WTC11 (cell line): ENCODE results near the gene TMEM115. TPM values are rescaled to one million over a fixed set of nuclear protein-coding genes. Genes with fewer than 3 reads are reported as not detected.

Source experiments
- ATAC-seq: fragments of 200-7000 bp; cut with Tn5 transposase; 2 replicates; pipeline ENCODE4 v1.10.0; 2021; ENCODE audit warnings: mild to moderate bottlenecking, moderate library complexity
- CTCF ChIA-PET: fragments of 300-600 bp; sonication (Branson Sonifier 250); formaldehyde crosslinking; loops from one replicate; lab custom pipeline; 2021; ENCODE audit warnings: antibody characterized with exemption; lab: Charles Lee
- POLR2A ChIA-PET: fragments of 350-600 bp; sonication (Branson Sonifier 250); formaldehyde crosslinking; loops from one replicate; lab custom pipeline; 2021; ENCODE audit warnings: antibody characterized with exemption; lab: Charles Lee
- DNase-seq: peaks from one replicate; pipeline ENCODE4 v3.0.0; 2021; ENCODE audit warnings: low spot score
- H3K27ac Mint-ChIP-seq: 2 replicates; pipeline ENCODE4 v1.8.0; 2021; ENCODE audit warnings: mixed read lengths
- H3K27me3 Mint-ChIP-seq: 2 replicates; pipeline ENCODE4 v1.8.0; 2021; ENCODE audit warnings: low read depth, mild to moderate bottlenecking, moderate library complexity, mixed read lengths
- H3K36me3 Mint-ChIP-seq: 2 replicates; pipeline ENCODE4 v1.8.0; 2021; ENCODE audit warnings: mixed read lengths
- H3K4me1 Mint-ChIP-seq: 2 replicates; pipeline ENCODE4 v1.8.0; 2022; ENCODE audit warnings: mixed read lengths
- H3K4me3 Mint-ChIP-seq: 2 replicates; pipeline ENCODE4 v1.8.0; 2021; ENCODE audit warnings: mild to moderate bottlenecking, moderate library complexity, mixed read lengths
- H3K9me3 Mint-ChIP-seq: 2 replicates; pipeline ENCODE4 v1.8.0; 2021; ENCODE audit warnings: mixed read lengths
- AR ChIP-seq: fragments of 250-450 bp; sonication (Bioruptor Pico); IDR thresholded peaks from 2 replicates; pipeline ENCODE4 v1.9.0; 2021; ENCODE audit warnings: mild to moderate bottlenecking
- ARID4B ChIP-seq: sonication (generic); formaldehyde crosslinking; IDR thresholded peaks from 2 replicates; pipeline ENCODE4 v1.8.0; 2023; ENCODE audit warnings: missing genetic modification reagents, mild to moderate bottlenecking, borderline replicate concordance
- ERG ChIP-seq: fragments of 250-450 bp; sonication (Bioruptor Pico); IDR thresholded peaks from 2 replicates; pipeline ENCODE4 v1.8.0; 2021; ENCODE audit warnings: mild to moderate bottlenecking
- ETV6 ChIP-seq: sonication (generic); formaldehyde crosslinking; IDR thresholded peaks from 2 replicates; pipeline ENCODE4 v1.8.1; 2022; ENCODE audit warnings: mild to moderate bottlenecking, missing genetic modification reagents
- FOXK1 ChIP-seq: sonication (generic); formaldehyde crosslinking; IDR thresholded peaks from 2 replicates; pipeline ENCODE4 v1.8.0; 2022; ENCODE audit warnings: mild to moderate bottlenecking, moderate library complexity, missing genetic modification reagents
- FOXP4 ChIP-seq: sonication (generic); formaldehyde crosslinking; IDR thresholded peaks from 2 replicates; pipeline ENCODE4 v1.8.0; 2022; ENCODE audit warnings: mild to moderate bottlenecking, missing genetic modification reagents
- MAX ChIP-seq: sonication (generic); formaldehyde crosslinking; IDR thresholded peaks from 2 replicates; pipeline ENCODE4 v1.8.0; 2022; ENCODE audit warnings: mild to moderate bottlenecking, missing genetic modification reagents
- NFYB ChIP-seq: sonication (generic); formaldehyde crosslinking; conservative IDR thresholded peaks from 2 replicates; pipeline ENCODE4 v1.8.0; 2022; ENCODE audit warnings: low read depth, missing genetic modification reagents
- PREB ChIP-seq: sonication (generic); formaldehyde crosslinking; IDR thresholded peaks from 2 replicates; pipeline ENCODE4 v1.8.1; 2022; ENCODE audit warnings: mild to moderate bottlenecking, missing genetic modification reagents, moderate library complexity, borderline replicate concordance
- RELA ChIP-seq: sonication (generic); formaldehyde crosslinking; IDR thresholded peaks from 2 replicates; pipeline ENCODE4 v1.8.1; 2022; ENCODE audit warnings: missing genetic modification reagents, mild to moderate bottlenecking, borderline replicate concordance
- SP1 ChIP-seq: sonication (generic); formaldehyde crosslinking; conservative IDR thresholded peaks from 2 replicates; pipeline ENCODE4 v1.8.1; 2022; ENCODE audit warnings: missing genetic modification reagents
- TEAD4 ChIP-seq: sonication (generic); formaldehyde crosslinking; IDR thresholded peaks from 2 replicates; pipeline ENCODE4 v1.8.0; 2022; ENCODE audit warnings: mild to moderate bottlenecking, missing genetic modification reagents
- TP53 ChIP-seq: sonication (generic); formaldehyde crosslinking; IDR thresholded peaks from 2 replicates; pipeline ENCODE4 v1.8.1; 2023; ENCODE audit warnings: mild to moderate bottlenecking, missing genetic modification reagents
- USF1 ChIP-seq: sonication (generic); formaldehyde crosslinking; IDR thresholded peaks from 2 replicates; pipeline ENCODE4 v1.8.0; 2022; ENCODE audit warnings: mild to moderate bottlenecking, missing genetic modification reagents
- USF2 ChIP-seq: sonication (generic); formaldehyde crosslinking; IDR thresholded peaks from 2 replicates; pipeline ENCODE4 v1.8.1; 2023; ENCODE audit warnings: mild to moderate bottlenecking, missing genetic modification reagents, moderate library complexity
- ZBTB43 ChIP-seq: sonication (generic); formaldehyde crosslinking; IDR thresholded peaks from 2 replicates; pipeline ENCODE4 v1.8.1; 2023; ENCODE audit warnings: mild to moderate bottlenecking, missing genetic modification reagents
- total RNA-seq: library from RNA; stranded (reverse); gene quantifications from 3 replicates; pipeline ENCODE4 v1.2.3, GENCODE V29; 2021

Gene TMEM115
- total RNA-seq, 1 experiment from 2014 or later, result 30.0 TPM

- no peak overlapping the region for H3K27ac Mint-ChIP-seq
- POLR2A ChIA-PET, result no interaction called here
- TF ChIP-seq TEAD4 (CRISPR knock-in tag) (no peak), TP53 (no peak), USF2 (no peak), ETV6 (no peak)
- TF ChIP-seq, all 79 proteins: peak for 0
- Mint-ChIP-seq H3K4me1 (peaks cover 35% of the 10 kb centered on the region), H3K9me3 (no peaks in the 10 kb centered on the region), H3K36me3 (peaks cover 12% of the 10 kb centered on the region), H3K4me3 (no peak overlapping the region; the same call in 1 of the 2 replicates), H3K27me3 (no peaks in the 10 kb centered on the region)
- DNase-seq, result no peak
- ATAC-seq, result no peak
- CTCF ChIA-PET, result interaction anchor here (0.7 to 5.5 kb wide), 8 partner anchors 12 to 287 kb away, joined by 3 to 95 read pairs (median 6); partner anchors contain the start of genes CISH, HYAL1, HYAL3 and IFRD2
Measured at GRCh38 chr3:50325113-50325480, 34.2 kb downstream of the TMEM115 start.

GRCh38 chr3:50324351-50325112 lies 34.8 kb downstream of the TMEM115 start:
- DNase-seq (peak; percentile 94), ATAC-seq (peak; percentile 23)
- H3K27me3 Mint-ChIP-seq, result no peaks in the 10 kb centered on the region
- ChIA-PET CTCF (interaction anchor here (0.6 to 5.5 kb wide), 13 partner anchors 12 to 287 kb away, joined by 3 to 95 read pairs (median 4); partner anchors contain the start of genes CISH, HYAL1, HYAL3 and IFRD2), POLR2A (no interaction called here)
- peaks cover 41% of the 10 kb centered on the region for H3K4me1 Mint-ChIP-seq
- no peaks in the 10 kb centered on the region for H3K9me3 Mint-ChIP-seq
- H3K36me3 Mint-ChIP-seq, result peaks cover 12% of the 10 kb centered on the region
- H3K4me3 Mint-ChIP-seq, result peak overlapping the region; percentile 22; the same call in 1 of the 2 replicates
- peak overlapping the region; percentile 45 for H3K27ac Mint-ChIP-seq
- TF ChIP-seq ARID4B (CRISPR knock-in tag) (0 out of 2 replicates have a peak, but pooled peaks have one; percentile 34), NFYB (CRISPR knock-in tag) (no peak), USF1 (0 out of 2 replicates have a peak, but pooled peaks have one; percentile 15), FOXP4 (CRISPR knock-in tag) (no peak), MAX (CRISPR knock-in tag) (0 out of 2 replicates have a peak, but pooled peaks have one; percentile 34), FOXK1 (no peak), PREB (CRISPR knock-in tag) (no peak), AR (CRISPR knock-in tag) (no peak), ERG (CRISPR knock-in tag) (no peak), SP1 (CRISPR knock-in tag) (0 out of 2 replicates have a peak, but pooled peaks have one; percentile 24), RELA (CRISPR knock-in tag) (no peak), ZBTB43 (no peak)
